ENCODE data around the gene MBD5. TPM values are rescaled to one million over a fixed set of nuclear protein-coding genes. Genes with fewer than 3 reads are reported as not detected.

Gene MBD5
- total RNA-seq, 1 donor from 2014 or later, result 44.9 TPM

- DNase-seq (ENCODE audit: extremely low spot score, unreplicated experiment), result peak; percentile 48
- no peaks in the 10 kb centered on the region for H3K4me1 Mint-ChIP-seq (ENCODE audit: unreplicated experiment)
- H3K36me3 Mint-ChIP-seq (ENCODE audit: unreplicated experiment), result no peaks in the 10 kb centered on the region
- H3K27me3 Mint-ChIP-seq (ENCODE audit: unreplicated experiment), result no peaks in the 10 kb centered on the region
- TF ChIP-seq CTCF (IDR thresholded peaks at IDR 0.05), result no peak
- no peak overlapping the region for H3K4me3 Mint-ChIP-seq (ENCODE audit: unreplicated experiment)
- H3K27ac Mint-ChIP-seq (ENCODE audit: unreplicated experiment), result no peak overlapping the region
- no peaks in the 10 kb centered on the region for H3K9me3 Mint-ChIP-seq (ENCODE audit: unreplicated experiment)
Measured at GRCh38 chr2:148525130-148525529, 504.2 kb downstream of the MBD5 start.

GRCh38 chr2:148526509-148527346 lies 505.8 kb downstream of the MBD5 start:
- H3K9me3 Mint-ChIP-seq (ENCODE audit: unreplicated experiment), result no peaks in the 10 kb centered on the region
- no peak overlapping the region for H3K27ac Mint-ChIP-seq (ENCODE audit: unreplicated experiment)
- H3K4me3 Mint-ChIP-seq (ENCODE audit: unreplicated experiment), result no peak overlapping the region
- H3K4me1 Mint-ChIP-seq (ENCODE audit: unreplicated experiment), result no peaks in the 10 kb centered on the region
- peak; percentile 66 for DNase-seq (ENCODE audit: extremely low spot score, unreplicated experiment)
- no peaks in the 10 kb centered on the region for H3K36me3 Mint-ChIP-seq (ENCODE audit: unreplicated experiment)
- no peak for TF ChIP-seq CTCF (IDR thresholded peaks at IDR 0.05)
- H3K27me3 Mint-ChIP-seq (ENCODE audit: unreplicated experiment), result no peaks in the 10 kb centered on the region

- no peaks in the 10 kb centered on the region for H3K4me1 Mint-ChIP-seq (ENCODE audit: unreplicated experiment)
- DNase-seq (ENCODE audit: extremely low spot score, unreplicated experiment), result peak; percentile 72
- H3K27me3 Mint-ChIP-seq (ENCODE audit: unreplicated experiment), result no peaks in the 10 kb centered on the region
- no peak overlapping the region for H3K4me3 Mint-ChIP-seq (ENCODE audit: unreplicated experiment)
- no peaks in the 10 kb centered on the region for H3K9me3 Mint-ChIP-seq (ENCODE audit: unreplicated experiment)
- no peak overlapping the region for H3K27ac Mint-ChIP-seq (ENCODE audit: unreplicated experiment)
- no peak for TF ChIP-seq CTCF (IDR thresholded peaks at IDR 0.05)
- no peaks in the 10 kb centered on the region for H3K36me3 Mint-ChIP-seq (ENCODE audit: unreplicated experiment)
Measured at GRCh38 chr2:148527488-148528340, 506.8 kb downstream of the MBD5 start.

GRCh38 chr2:148528356-148529064 lies 507.6 kb downstream of the MBD5 start:
- no peak for DNase-seq (ENCODE audit: extremely low spot score, unreplicated experiment)
- Mint-ChIP-seq H3K4me1 (ENCODE audit: unreplicated experiment) (no peaks in the 10 kb centered on the region), H3K9me3 (ENCODE audit: unreplicated experiment) (no peaks in the 10 kb centered on the region), H3K36me3 (ENCODE audit: unreplicated experiment) (no peaks in the 10 kb centered on the region), H3K27ac (ENCODE audit: unreplicated experiment) (no peak overlapping the region), H3K27me3 (ENCODE audit: unreplicated experiment) (no peaks in the 10 kb centered on the region), H3K4me3 (ENCODE audit: unreplicated experiment) (no peak overlapping the region)
- TF ChIP-seq CTCF (IDR thresholded peaks at IDR 0.05), result no peak

Data from osteocyte (in vitro differentiated cells).